Stimulated activated CD4-positive, alpha-beta T cell treated with anti-CD3 and anti-CD28 coated beads, Interleukin-1b, Interleukin-23, amount 100 ng/mL, for 1 hour (primary cell): ENCODE results near the gene INPP5A.
"Not testable (repeated sequence)": the region's sequence is repeated elsewhere in the genome, so short reads cannot be mapped to it uniquely, and the experiment has no call there.

Experiments used
- DNase-seq, 2 donors: peaks; one replicate each; pipeline ENCODE4 v3.0.0-alpha.2; 2020; ENCODE audit warnings: low read depth in 2 of 2

The INPP5A gene, protein sequence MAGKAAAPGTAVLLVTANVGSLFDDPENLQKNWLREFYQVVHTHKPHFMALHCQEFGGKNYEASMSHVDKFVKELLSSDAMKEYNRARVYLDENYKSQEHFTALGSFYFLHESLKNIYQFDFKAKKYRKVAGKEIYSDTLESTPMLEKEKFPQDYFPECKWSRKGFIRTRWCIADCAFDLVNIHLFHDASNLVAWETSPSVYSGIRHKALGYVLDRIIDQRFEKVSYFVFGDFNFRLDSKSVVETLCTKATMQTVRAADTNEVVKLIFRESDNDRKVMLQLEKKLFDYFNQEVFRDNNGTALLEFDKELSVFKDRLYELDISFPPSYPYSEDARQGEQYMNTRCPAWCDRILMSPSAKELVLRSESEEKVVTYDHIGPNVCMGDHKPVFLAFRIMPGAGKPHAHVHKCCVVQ

DNA sequence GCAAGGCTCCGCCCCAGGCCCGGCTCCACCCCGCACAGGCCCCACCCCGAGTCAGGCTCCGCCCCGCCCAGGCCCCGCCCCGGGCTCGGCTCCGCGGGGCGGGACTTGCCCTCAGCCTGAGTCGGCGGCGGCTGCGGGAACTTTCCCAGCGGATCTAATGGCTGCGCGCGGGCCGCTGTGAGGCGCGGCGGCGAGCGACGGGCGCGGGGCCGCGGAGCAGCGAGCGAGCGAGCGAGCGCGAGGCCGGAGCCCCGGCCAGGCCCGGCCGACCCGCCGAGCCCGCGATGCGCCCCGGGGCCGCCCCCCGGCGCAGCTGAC lies at the start of gene INPP5A:
INPP5A (plus strand) TSS at position 104 of the 318 bp plus-strand sequence. CDS start 310 bp downstream, outside the sequence.
- no peak for DNase-seq

- DNase-seq = no peak
These were observed 49.3 kb upstream of the INPP5A start for GRCh38 chr10:132488231-132488821.

GRCh38 chr10:132489053-132489703 lies 48.4 kb upstream of the INPP5A start:
- no peak for DNase-seq

- no peak for DNase-seq
These were observed 47.7 kb upstream of the INPP5A start for GRCh38 chr10:132489704-132490534.

- DNase-seq = not testable (repeated sequence)
These were observed 46.1 kb upstream of the INPP5A start for GRCh38 chr10:132491534-132491933.

DNA sequence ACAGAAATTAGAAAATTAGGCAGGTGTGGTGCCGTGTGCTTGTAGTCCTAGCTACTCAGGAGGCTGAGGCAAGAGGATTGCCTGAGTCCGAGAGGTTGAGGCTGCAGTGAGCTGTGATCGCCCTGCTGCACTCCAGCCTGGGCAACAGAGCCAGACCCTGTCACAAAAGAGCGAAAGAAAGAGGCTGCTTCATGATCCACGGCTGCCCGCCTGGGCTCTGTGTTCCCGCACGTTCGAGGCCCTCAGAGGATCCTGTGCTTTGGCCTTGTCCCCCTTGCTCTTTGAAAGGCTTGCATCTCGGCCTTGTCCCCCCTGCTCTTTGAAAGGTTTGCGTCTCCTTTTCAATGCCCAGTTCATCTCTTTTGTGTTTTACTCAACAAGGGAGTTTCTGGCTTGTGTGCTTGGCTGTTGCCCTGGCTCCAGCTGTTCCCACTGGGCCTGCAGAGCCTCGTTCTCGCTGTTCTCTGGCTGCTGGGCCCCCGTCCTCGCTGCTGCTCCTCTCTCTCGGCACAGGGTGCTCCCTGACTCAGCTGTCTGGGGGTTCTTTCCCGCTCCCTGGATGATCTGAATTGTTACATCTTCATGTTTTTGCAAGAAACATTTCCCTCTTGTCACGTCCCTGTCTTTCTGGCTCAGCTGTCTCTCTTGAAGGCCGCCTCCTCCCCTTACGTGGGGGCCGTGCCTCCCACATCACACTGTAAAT lies 45.1 kb upstream of the INPP5A start:
- DNase-seq = no peak

DNA sequence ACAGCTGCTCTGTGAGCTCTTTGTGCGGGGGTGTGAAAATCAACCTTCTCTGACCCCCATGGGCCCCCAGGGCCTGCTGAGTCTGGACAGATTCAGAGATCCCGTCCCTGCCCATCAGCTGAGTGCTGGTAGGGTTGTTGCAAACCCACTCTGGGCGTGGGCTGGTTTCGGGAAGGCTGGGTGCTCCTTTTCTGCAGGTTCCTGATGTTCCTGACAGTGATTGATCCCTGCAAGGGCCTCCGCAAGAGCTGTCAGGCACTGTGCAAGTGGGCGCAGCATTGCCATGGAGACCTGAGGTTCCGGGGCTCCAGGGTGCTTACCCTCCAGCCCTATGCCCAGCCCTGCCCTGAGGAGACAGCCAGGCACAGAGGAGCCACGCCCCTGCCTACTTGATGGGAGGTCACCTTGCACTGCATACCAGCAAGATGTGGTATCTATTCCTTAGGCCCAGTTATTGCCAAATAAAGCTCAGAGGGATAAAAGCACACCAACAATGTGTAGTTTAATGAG lies 44.3 kb upstream of the INPP5A start:
- no peak for DNase-seq

DNA sequence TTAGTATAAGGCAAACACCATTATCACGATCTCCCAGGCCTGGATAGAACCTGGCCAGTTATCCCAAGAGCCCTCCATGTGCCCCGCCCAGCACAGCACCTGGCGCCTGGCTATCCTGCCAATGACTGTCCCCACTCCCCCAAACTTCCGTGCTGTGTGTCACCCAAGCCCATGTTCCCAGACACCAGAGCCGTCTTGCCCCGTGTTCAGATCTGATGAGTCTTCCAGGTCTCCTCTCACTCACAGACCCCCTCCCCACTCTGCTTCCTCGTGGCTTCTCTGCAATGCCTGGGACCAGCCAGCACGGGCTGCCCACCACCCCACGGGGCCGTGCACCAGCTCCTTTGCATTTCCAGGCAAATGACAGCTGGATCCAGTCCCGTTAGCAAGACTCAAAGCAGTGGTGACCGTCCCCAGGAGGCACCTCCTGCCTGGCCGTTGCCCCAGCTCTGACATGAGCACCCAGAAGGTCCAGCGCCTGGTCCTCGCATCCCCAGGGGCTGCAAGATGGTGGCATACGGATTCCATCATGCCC lies 43.8 kb upstream of the INPP5A start:
- no peak for DNase-seq

DNA sequence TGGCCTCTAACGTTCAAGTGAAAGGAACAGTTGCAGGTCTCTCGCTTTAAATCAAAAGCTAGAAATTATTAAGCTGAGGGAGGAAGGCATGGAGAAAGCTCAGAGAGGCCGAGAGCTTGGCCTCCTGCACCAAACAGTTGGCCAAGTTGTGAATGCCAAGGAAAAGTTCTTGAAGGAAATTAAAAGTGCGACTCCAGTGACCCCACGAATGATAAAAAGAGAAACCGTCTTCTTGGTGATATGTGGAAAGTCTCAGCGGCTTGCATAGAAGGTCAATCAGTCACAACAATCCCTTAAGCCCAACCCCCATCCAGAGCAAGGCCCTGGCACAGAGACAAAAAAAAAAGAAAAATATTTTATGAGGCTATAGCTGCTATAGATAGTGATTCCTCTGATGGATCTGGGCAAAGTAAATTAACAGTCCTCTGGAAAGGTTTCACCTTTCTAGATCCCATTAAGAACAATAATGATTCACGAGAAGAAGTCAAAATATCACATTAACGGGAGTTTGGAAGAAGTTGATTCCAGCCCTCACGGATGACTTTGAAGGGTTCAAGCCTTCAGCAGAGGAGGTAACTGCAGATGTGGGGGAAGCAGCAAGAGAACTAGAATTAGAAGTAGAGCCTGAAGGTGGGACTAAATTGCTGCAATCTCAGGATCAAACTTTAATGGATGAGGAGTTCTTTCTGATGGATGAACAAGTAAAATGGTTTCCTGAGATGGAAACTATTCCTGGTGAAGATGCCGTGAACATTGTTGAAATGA lies 42.5 kb upstream of the INPP5A start:
- DNase-seq = no peak

DNA sequence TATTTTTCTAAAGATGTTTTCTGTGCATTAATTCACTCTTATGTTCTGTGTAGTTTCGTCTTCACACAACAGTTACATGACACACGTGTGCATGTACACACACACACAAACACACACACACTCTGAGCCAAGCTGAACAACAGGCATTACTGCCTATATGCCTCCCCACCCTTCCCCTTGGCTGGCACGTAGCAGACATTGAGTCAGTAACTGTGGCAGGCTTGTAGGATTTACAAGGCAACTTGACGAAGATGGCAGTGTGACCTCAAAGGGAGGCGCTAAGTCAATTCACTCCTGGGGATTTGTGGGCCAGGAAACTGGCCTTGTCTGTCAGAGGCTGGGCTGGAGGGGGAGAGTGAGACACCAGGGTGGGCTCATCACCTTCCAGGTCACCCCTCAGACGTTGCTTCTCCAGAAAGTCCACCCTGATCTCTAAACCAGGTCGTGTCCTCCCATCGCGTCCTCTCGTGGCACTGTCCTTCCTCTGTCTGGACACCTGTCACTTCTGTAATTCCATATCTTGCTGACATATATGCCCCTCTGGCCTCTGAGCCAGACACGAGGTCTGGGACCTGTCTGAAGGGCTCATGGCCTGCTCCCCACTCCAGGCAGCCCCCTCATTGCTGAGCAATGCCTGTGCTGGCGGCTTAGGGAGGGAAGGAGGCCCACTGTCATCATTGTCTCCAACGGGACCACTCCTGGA lies 41.1 kb upstream of the INPP5A start:
- no peak for DNase-seq

GRCh38 chr10:132497063-132497680 lies 40.4 kb upstream of the INPP5A start:
- no peak for DNase-seq

GRCh38 chr10:132497861-132498561 lies 39.6 kb upstream of the INPP5A start:
- DNase-seq = no peak

DNA sequence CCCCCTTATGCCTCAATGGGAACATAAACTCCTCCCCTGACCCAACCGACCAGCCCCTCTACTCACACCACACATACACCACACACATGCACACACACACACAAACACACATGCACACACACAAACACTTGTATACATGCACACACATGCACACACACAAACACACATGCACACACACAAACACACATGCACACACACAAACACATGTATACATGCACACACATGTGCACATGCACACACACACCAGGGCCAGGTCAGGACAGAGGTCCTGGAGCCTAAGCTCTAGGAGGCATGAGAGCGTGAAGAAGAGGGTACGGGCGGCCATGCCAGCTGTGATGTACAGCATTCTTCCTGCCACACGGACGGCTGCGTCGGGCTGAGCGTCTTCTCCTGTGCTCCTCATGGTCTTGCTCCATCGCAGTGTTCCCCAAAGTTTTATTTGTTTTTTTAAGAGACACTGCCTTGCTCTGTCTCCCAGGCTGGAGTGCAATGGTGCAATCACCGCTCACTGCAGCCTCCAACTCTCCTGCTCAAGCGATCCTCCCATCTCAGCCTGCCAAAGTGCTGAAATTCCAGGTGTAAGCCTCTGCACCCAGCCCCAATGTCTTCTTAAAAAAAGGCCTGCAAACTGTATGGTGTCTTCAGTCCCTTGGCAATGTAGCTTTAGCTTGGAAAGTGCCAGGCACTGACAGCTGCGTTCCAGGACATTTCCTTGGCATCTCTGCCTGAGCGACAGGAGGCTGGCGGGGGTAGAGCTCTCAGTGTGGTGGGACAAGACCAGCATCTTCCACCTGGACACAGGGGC lies 38.8 kb upstream of the INPP5A start:
- DNase-seq = no peak

DNA sequence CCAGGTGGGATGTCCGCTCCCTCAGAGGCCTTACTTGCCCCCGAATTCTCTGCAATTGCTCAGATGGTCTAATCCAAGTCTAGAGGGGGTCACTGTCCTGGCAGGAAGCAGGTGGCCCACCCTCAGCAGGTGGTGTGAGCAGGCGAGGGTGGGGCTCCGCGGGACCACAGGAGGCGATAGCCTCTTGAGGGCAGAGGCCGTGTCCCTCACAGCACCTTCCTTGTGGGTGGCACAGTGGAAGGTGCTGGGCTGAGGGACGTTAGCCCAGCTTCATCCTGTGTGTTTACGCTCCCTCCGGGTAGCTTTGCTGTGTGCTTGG lies 38.3 kb upstream of the INPP5A start:
- no peak for DNase-seq

DNA sequence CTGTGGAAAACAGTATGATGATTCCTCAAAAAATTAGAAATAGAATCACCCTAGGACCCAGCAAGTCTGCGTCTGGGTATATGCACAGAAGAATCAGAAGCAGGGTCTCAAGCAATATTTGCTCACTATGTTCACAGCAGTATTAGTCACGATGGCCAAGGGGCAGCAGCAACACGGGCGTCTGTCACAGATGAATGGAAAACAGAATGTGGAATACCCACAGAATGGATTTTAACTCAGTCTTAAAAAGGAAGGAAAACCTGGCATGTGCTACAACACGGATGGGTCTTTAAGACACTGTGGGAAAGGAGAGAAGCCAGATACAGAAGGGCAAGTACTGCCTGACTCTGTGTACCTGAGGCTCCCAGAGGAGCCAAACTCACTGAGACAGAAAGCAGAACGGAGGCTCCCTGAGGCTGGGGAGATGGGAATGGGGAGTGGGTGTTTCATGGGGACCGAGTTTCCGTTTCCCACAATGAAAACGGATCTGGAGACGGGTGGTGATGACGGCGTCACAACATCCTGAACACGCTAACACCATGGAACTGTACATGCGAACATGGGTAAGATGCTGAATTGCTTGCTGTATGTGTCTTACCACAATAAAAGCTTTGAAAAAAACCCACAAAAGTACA lies 36.7 kb upstream of the INPP5A start:
- no peak for DNase-seq

DNA sequence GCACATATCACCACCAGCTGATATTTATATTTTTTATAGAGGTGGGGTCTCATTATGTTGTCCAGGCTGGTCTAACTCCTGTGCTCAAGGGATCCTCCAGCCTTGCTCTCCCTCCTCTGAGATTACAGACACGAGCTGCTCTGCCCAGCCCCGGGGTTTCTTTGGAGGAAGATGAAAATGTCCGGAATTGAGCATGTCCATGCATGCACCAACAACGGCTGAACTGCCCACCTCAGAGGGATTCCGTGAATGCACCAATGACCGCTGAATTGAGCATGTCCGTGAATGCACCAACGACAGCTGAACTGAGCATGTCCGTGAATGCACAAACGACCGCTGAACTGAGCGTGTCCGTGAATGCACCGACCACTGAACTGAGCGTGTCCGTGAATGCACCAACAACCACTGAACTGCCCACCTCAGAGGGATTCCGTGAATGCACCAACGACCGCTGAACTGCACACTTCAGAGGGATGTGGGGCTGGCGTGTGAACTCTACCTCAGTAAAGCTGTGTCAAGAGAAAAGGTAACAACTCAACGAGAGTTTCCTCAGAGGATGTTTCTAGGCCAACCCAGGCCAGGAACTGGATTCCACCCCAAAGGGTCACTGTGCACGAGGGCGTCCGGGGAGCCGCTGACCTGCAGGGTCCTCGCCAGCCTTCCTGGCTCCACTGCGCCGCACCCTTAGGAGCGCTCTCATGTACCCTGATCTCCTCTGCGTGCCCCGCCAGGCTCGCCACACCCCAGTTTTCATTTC lies 34.9 kb upstream of the INPP5A start:
- DNase-seq = no peak
